Measurements from ENCODE around the gene CENATAC. TPM values are rescaled to one million over a fixed set of nuclear protein-coding genes. Genes with fewer than 3 reads are reported as not detected.

Gene CENATAC
- total and polyA plus RNA-seq, 2 donors (not counting 1 experiment from before 2014, with no cell fraction given): 50.1 to 122 TPM

DNA sequence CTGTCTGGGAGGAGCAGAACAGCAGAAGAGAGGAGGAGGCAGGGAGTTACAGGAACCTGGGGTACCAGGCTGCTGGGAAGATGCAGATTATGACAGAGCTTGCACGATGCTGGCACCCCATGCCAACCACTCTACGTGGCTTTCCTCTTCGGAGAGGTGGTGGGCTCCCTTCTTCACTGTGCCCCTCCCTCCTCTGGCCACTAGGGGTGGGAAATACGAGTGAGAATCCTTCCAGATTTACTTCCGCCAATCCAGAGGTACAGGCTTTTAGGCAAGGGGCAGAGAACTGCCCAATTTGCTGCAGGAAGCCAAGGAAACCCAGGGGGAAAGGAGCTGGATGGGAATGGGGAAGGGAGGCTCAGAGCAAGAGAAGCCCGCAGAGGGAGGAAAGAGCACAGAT is 46.8 kb downstream of the CENATAC start:
- Histone ChIP-seq H3K9me3 (ENCODE audit: control extremely low read depth in 1 of 3, control insufficient read depth in 2 of 3, insufficient read depth in 1 of 3, low read length in 2 of 3) (no peaks in the 10 kb centered on the region), H2AFZ (ENCODE audit: insufficient read depth, low read depth, low read length, poor library complexity, severe bottlenecking) (no peak overlapping the region), H3K36me3 (replicated peaks in 1 of 2; ENCODE audit: control extremely low read depth in 1 of 2, control insufficient read depth in 1 of 2, extremely low read depth in 1 of 2, insufficient read depth in 2 of 2, low read length in 1 of 2) (peaks cover 0 to 39% of the 10 kb centered on the region in 2 experiments), H4K20me1 (ENCODE audit: control insufficient read depth, insufficient read depth, low read length, poor library complexity, severe bottlenecking) (no peaks in the 10 kb centered on the region), H3K4me2 (replicated peaks; ENCODE audit: low read depth, low read length, poor library complexity, severe bottlenecking) (no peak overlapping the region), H3K27me3 (replicated peaks in 1 of 4; ENCODE audit: control extremely low read depth in 1 of 4, control insufficient read depth in 3 of 4, insufficient read depth in 4 of 4, low read length in 3 of 4) (no peaks in the 10 kb centered on the region), H3K79me2 (ENCODE audit: control insufficient read depth, insufficient read depth, low read length) (no peaks in the 10 kb centered on the region), H3K4me3 (ENCODE audit: control extremely low read depth in 1 of 5, extremely low read depth in 1 of 5, insufficient read depth in 1 of 5, low read depth in 2 of 5, low read length in 4 of 5) (no peak overlapping the region), H3K27ac (ENCODE audit: low read length in 2 of 2) (no peak overlapping the region), H3K4me1 (ENCODE audit: control insufficient read depth in 2 of 2, insufficient read depth in 2 of 2, low read length in 2 of 2) (peaks cover 0 to 2% of the 10 kb centered on the region in 2 donors), H3K9ac (ENCODE audit: low read length) (no peak overlapping the region)
- H3K9me3 Mint-ChIP-seq (ENCODE audit: insufficient read depth): no peaks in the 10 kb centered on the region
- no peak overlapping the region for H3K27ac Mint-ChIP-seq
- H3K27me3 Mint-ChIP-seq: no peaks in the 10 kb centered on the region
- CTCF ChIA-PET: interaction anchor here (0.8 to 2.7 kb wide), 2 partner anchors 11 to 18 kb away, joined by 3 to 8 read pairs; no protein-coding TSS in a partner anchor
- intact Hi-C loops (cut with micrococcal nuclease): no loop called here
- peaks cover under 1% of the 10 kb centered on the region for H3K4me1 Mint-ChIP-seq
- DNase-seq (no peak), ATAC-seq (ENCODE audit: low read depth) (no peak)
- no peak for TF ChIP-seq EZH2 (IDR thresholded peaks at IDR 0.05; ENCODE audit: borderline replicate concordance, insufficient read depth, low read depth, low read length, poor library complexity, severe bottlenecking)
- peak; percentile 10 for TF ChIP-seq CTCF (IDR thresholded peaks at IDR 0.05)
- POLR2A ChIA-PET: no interaction called here
- no peak overlapping the region for H3K4me3 Mint-ChIP-seq
- WGBS (ENCODE audit: insufficient coverage): 100% methylated on average over 2 of the region's 6 CpGs

DNA sequence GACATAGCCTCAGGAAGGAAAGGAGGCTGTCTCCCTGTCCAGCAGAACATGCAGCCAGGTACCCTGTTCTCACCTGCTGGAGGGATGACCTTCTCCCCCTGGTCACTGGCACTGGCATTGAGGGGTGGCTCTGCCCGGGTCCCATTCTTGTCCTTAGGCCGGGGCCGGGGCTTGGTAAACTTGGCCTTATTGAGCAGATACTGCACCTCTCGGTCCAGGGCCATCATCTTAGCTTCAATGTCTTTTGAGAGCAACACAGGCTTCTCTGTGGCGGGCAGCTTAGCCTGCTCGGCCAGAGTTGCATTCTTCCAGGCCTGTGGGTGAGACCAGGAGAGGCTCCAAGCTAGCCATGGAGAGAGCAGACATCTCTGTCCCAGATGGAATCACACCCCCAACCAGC is 48.6 kb downstream of the CENATAC start:
- no peak overlapping the region for H3K27ac Mint-ChIP-seq

More for the DNA sequence above, 48.6 kb downstream of the CENATAC start:
- ChIA-PET CTCF (interaction anchor here (1.0 kb wide), 1 partner anchor 16 kb away, joined by 3 read pairs; no protein-coding TSS in a partner anchor), POLR2A (no interaction called here)
- H4K20me1 ChIP-seq (ENCODE audit: control insufficient read depth, insufficient read depth, low read length, poor library complexity, severe bottlenecking): no peaks in the 10 kb centered on the region
- no peak overlapping the region for H3K9ac ChIP-seq (ENCODE audit: low read length)
- H3K9me3 ChIP-seq (ENCODE audit: control extremely low read depth in 1 of 3, control insufficient read depth in 2 of 3, insufficient read depth in 1 of 3, low read length in 2 of 3): no peaks in the 10 kb centered on the region
- no peak overlapping the region for H3K4me3 ChIP-seq (ENCODE audit: control extremely low read depth in 1 of 5, extremely low read depth in 1 of 5, insufficient read depth in 1 of 5, low read depth in 2 of 5, low read length in 4 of 5)
- no peak overlapping the region for H3K27ac ChIP-seq (ENCODE audit: low read length in 2 of 2)
- no peaks in the 10 kb centered on the region for H3K27me3 ChIP-seq (replicated peaks in 1 of 4; ENCODE audit: control extremely low read depth in 1 of 4, control insufficient read depth in 3 of 4, insufficient read depth in 4 of 4, low read length in 3 of 4)
- Mint-ChIP-seq H3K4me3 (no peak overlapping the region), H3K9me3 (ENCODE audit: insufficient read depth) (no peaks in the 10 kb centered on the region), H3K4me1 (peaks cover 5% of the 10 kb centered on the region), H3K27me3 (no peaks in the 10 kb centered on the region)
- no peaks in the 10 kb centered on the region for H3K79me2 ChIP-seq (ENCODE audit: control insufficient read depth, insufficient read depth, low read length)
- DNase-seq (no peak), ATAC-seq (ENCODE audit: low read depth) (no peak)
- H2AFZ ChIP-seq (ENCODE audit: insufficient read depth, low read depth, low read length, poor library complexity, severe bottlenecking): no peak overlapping the region
- intact Hi-C loops (cut with micrococcal nuclease): no loop called here
- peaks cover 2% of the 10 kb centered on the region in 2 donors for H3K4me1 ChIP-seq (ENCODE audit: control insufficient read depth in 2 of 2, insufficient read depth in 2 of 2, low read length in 2 of 2)
- WGBS (ENCODE audit: insufficient coverage): 96% methylated on average over 6 of the region's 6 CpGs
- TF ChIP-seq EZH2 (IDR thresholded peaks at IDR 0.05; ENCODE audit: borderline replicate concordance, insufficient read depth, low read depth, low read length, poor library complexity, severe bottlenecking) (no peak), CTCF (IDR thresholded peaks at IDR 0.05) (no peak)
- H3K4me2 ChIP-seq (replicated peaks; ENCODE audit: low read depth, low read length, poor library complexity, severe bottlenecking): no peak overlapping the region
- peaks cover 0 to 47% of the 10 kb centered on the region in 2 experiments for H3K36me3 ChIP-seq (replicated peaks in 1 of 2; ENCODE audit: control extremely low read depth in 1 of 2, control insufficient read depth in 1 of 2, extremely low read depth in 1 of 2, insufficient read depth in 2 of 2, low read length in 1 of 2)

Data from B cell (primary cell).